K562 (cell line): Measurements from ENCODE around the gene VIPR2. TPM values are rescaled to one million over a fixed set of nuclear protein-coding genes. Genes with fewer than 3 reads are reported as not detected.

ENCODE experiments used
- ATAC-seq: fragments of 200-7000 bp; cut with Tn5 transposase; 3 replicates; pipeline ENCODE4 v1.9.1; 2020; ENCODE audit warnings: moderate library complexity
- BruUV-seq: library from RNA; stranded (reverse); fragments of 400-500 nt; replicated peaks from 2 replicates; lab custom pipeline; 2021; lab: Mats Ljungman, UMichigan
- CTCF ChIA-PET: fragments of 300-600 bp; formaldehyde crosslinking; extraction: SDS; loops from one replicate; lab custom pipeline; 2021; ENCODE audit warnings: low intra/inter-chr PET ratio; lab: Yijun Ruan, JAX
- POLR2A ChIA-PET: fragments of 300-600, 350-650 bp; sonication (Branson Sonifier 250); formaldehyde crosslinking; extraction: SDS; loops from one replicate; lab custom pipeline; 2021; ENCODE audit warnings: antibody characterized with exemption, inconsistent platforms; lab: Yijun Ruan, JAX
- DNase-seq, 4 experiments: peaks; one replicate each; pipeline versions ENCODE4 v3.0.0 to v3.0.0-alpha.2; 2011 to 2018; ENCODE audit warnings: low spot score in 3 of 4, mixed read lengths in 3 of 4; ENCODE audit errors: extremely low read depth in 1 of 4
- FAIRE-seq: peaks from 2 replicates; lab custom pipeline; 2011; peaks lifted over from hg19 to GRCh38; lab: Jason Lieb, UNC
- H2AFZ ChIP-seq: 2 replicates; pipeline ENCODE4 v1.6.0; 2011; ENCODE audit warnings: low read depth, low read length, control low read depth, inconsistent platforms
- H3K27ac ChIP-seq: fragments of 200-600 bp; 3 replicates; pipeline ENCODE4 v1.8.0; 2011; ENCODE audit warnings: low read depth, mild to moderate bottlenecking, control low read depth, inconsistent platforms, low read length, moderate library complexity, mixed read lengths; ENCODE audit errors: extremely low read depth
- H3K27me3 ChIP-seq, 2 experiments: fragments of 300-600 bp in 1 of 2; 2 replicates in 1 of 2; 3 replicates in 1 of 2; pipeline versions ENCODE4 v1.6.0 to v1.8.0; 2011; ENCODE audit warnings: inconsistent platforms in 2 of 2, low read length in 2 of 2, mild to moderate bottlenecking in 1 of 2, mixed read lengths in 1 of 2, moderate library complexity in 1 of 2; ENCODE audit not compliant: control insufficient read depth in 2 of 2, insufficient read depth in 2 of 2
- H3K36me3 ChIP-seq: fragments of 300-600 bp; 3 replicates; pipeline ENCODE4 v1.8.0; 2011; ENCODE audit warnings: mild to moderate bottlenecking, low read length, inconsistent platforms; ENCODE audit not compliant: control insufficient read depth, insufficient read depth
- H3K4me1 ChIP-seq, 2 experiments: fragments of 200-600 bp in 1 of 2; replicated peaks in 1 of 2; 2 replicates in 1 of 2; 3 replicates in 1 of 2; pipeline versions ENCODE4 v1.5.1 to v1.8.0; 2011; ENCODE audit warnings: inconsistent platforms in 2 of 2, low read length in 2 of 2, mild to moderate bottlenecking in 1 of 2, mixed read lengths in 1 of 2, moderate library complexity in 1 of 2; ENCODE audit not compliant: control insufficient read depth in 2 of 2, insufficient read depth in 2 of 2
- H3K4me2 ChIP-seq: 2 replicates; pipeline ENCODE4 v1.6.1; 2011; ENCODE audit warnings: low read length, control low read depth, inconsistent platforms, mixed read lengths; ENCODE audit not compliant: insufficient read depth
- H3K4me3 ChIP-seq: fragments of 200-600 bp; sonication (generic), shearing (Covaris generic); 2 replicates; pipeline ENCODE4 v1.5.1; 2016; ENCODE audit warnings: control low read depth, inconsistent platforms
- H3K79me2 ChIP-seq: fragments of 200-600 bp; 3 replicates; pipeline ENCODE4 v1.8.0; 2011; ENCODE audit warnings: low read length, inconsistent platforms; ENCODE audit not compliant: control insufficient read depth, insufficient read depth
- H3K9ac ChIP-seq, 2 experiments: 2 replicates each; pipeline versions ENCODE4 v1.6.0 to v1.6.1; 2011; ENCODE audit warnings: low read depth in 2 of 2, low read length in 2 of 2, control low read depth in 1 of 2, inconsistent platforms in 1 of 2, mild to moderate bottlenecking in 1 of 2, mixed read lengths in 1 of 2; ENCODE audit not compliant: insufficient read depth in 1 of 2
- H3K9me1 ChIP-seq: one replicate; pipeline ENCODE4 v1.6.0; 2011; ENCODE audit warnings: inconsistent platforms, mild to moderate bottlenecking, low read length, moderate library complexity; ENCODE audit not compliant: control insufficient read depth, insufficient read depth
- H3K9me3 ChIP-seq: replicated peaks from 2 replicates; pipeline ENCODE4 v1.5.1; 2011; ENCODE audit warnings: low read depth, low read length, inconsistent platforms; ENCODE audit not compliant: control insufficient read depth, insufficient read depth
- H4K20me1 ChIP-seq: replicated peaks from 2 replicates; pipeline ENCODE4 v1.6.1; 2011; ENCODE audit warnings: low read length, inconsistent platforms, mixed read lengths; ENCODE audit not compliant: control insufficient read depth, insufficient read depth
- BCLAF1 ChIP-seq, 2 experiments: fragments of 450-650 bp in 1 of 2; IDR thresholded peaks; 2 replicates each; pipeline ENCODE4 v1.6.1; 2011 to 2017; ENCODE audit warnings: low read depth in 2 of 2, antibody characterized with exemption in 1 of 2, borderline replicate concordance in 1 of 2, low read length in 1 of 2, mild to moderate bottlenecking in 1 of 2, mixed read lengths in 1 of 2; ENCODE audit not compliant: control insufficient read depth in 1 of 2
- CREM ChIP-seq: IDR thresholded peaks from 2 replicates; pipeline ENCODE4 v1.6.1; 2014; ENCODE audit warnings: antibody characterized with exemption, low read depth
- GTF2F1 ChIP-seq: IDR thresholded peaks from 2 replicates; pipeline ENCODE4 v1.6.1; 2011; ENCODE audit warnings: low read depth, low read length, improper control_type of control experiment
- MYNN ChIP-seq, 2 experiments: sonication (generic); formaldehyde crosslinking in 1 of 2; IDR thresholded peaks; 2 replicates each; pipeline versions ENCODE4 v1.5.0 to v1.6.1; 2016 to 2020; ENCODE audit warnings: antibody characterized with exemption in 1 of 2, missing genetic modification reagents in 1 of 2
- POU5F1 ChIP-seq: fragments of 150-350 bp; IDR thresholded peaks from 2 replicates; pipeline ENCODE4 v1.6.1; 2014; ENCODE audit warnings: borderline replicate concordance, low read length, low read depth, mild to moderate bottlenecking; ENCODE audit not compliant: partially characterized antibody
- ZNF133 ChIP-seq: fragments of 250-450 bp; sonication (Bioruptor Pico); IDR thresholded peaks from 2 replicates; pipeline ENCODE4 v1.4.0; 2020; ENCODE audit warnings: mild to moderate bottlenecking
- ZNF507 ChIP-seq: conservative IDR thresholded peaks from 2 replicates; pipeline ENCODE4 v1.6.1; 2017; ENCODE audit warnings: missing genetic modification characterization, missing compliant biosample characterization
- ZNF586 ChIP-seq: fragments of 450-650 bp; formaldehyde crosslinking; conservative IDR thresholded peaks from 2 replicates; pipeline ENCODE4 v1.4.0; 2020; ENCODE audit warnings: mild to moderate bottlenecking, moderate library complexity
- WGBS: fragments of 100-300 bp; shearing (Covaris generic); methylation state at CpG from one replicate; pipeline ENCODE4 v1.1.6; 2016; ENCODE audit warnings: low coverage, mixed read lengths; ENCODE audit not compliant: insufficient coverage; ENCODE audit errors: missing lambda C conversion rate; 5-methylcytosine and 5-hydroxymethylcytosine counted together
- in situ Hi-C: fragments of 300-500 bp; cut with MboI; formaldehyde crosslinking; loops from 4 replicates; pipeline ENCODE4 v1.15.0; 2018; ENCODE audit warnings: inconsistent platforms, mixed read lengths
- intact Hi-C: fragments of 100-400 bp; cut with micrococcal nuclease; formaldehyde crosslinking; loops from 2 replicates; pipeline ENCODE4 v1.14.2; 2022
- polyA plus RNA-seq, 8 experiments: library from polyadenylated mRNA; depleted of rRNA in 4 of 8; stranded (reverse) in 5 of 8; unstranded in 3 of 8; fragments of >200 nt; fragmentation: Nextera tagmentation in 2 of 8; fragmentation: Illumina TruSeq in 1 of 8; extraction: Ambion mirVana in 2 of 8; extraction: Trizol in 1 of 8; gene quantifications; 2 replicates each; pipeline versions ENCODE4 v1.2.1 to v1.2.3, GENCODE V29; 2011 to 2014; ENCODE audit warnings: inconsistent platforms in 1 of 8, missing spikeins in 1 of 8
- total RNA-seq, 7 experiments: library from RNA; depleted of rRNA in 6 of 7; stranded (reverse); fragments of >200 nt in 6 of 7; fragmentation: Illumina TruSeq in 2 of 7; extraction: Trizol in 2 of 7; gene quantifications; 2 replicates each; pipeline versions ENCODE4 v1.2.1 to v1.2.3, GENCODE V29; 2011 to 2021; ENCODE audit warnings: low replicate concordance in 1 of 7
- TF ChIP-seq, protein P1 (sequence below): sonication (generic); formaldehyde crosslinking; IDR thresholded peaks from 2 replicates; pipeline ENCODE4 v1.8.0; 2022; ENCODE audit warnings: mild to moderate bottlenecking, missing genetic modification reagents
- TF ChIP-seq, protein P2 (sequence below), 2 experiments: fragments of 450-650 bp; conservative IDR thresholded peaks; 2 replicates each; pipeline ENCODE4 v1.6.1; 2017; ENCODE audit warnings: mild to moderate bottlenecking in 2 of 2, moderate library complexity in 2 of 2
- TF ChIP-seq, protein P3 (sequence below): sonication (generic); formaldehyde crosslinking; IDR thresholded peaks from 2 replicates; pipeline ENCODE4 v1.8.0; 2022; ENCODE audit warnings: mild to moderate bottlenecking, missing genetic modification reagents

VIPR2 gene
- total and polyA plus RNA-seq, 9 of the 15 experiments (the other 6 are each of a cell fraction or from before 2014, with no cell fraction given), result 0.04 TPM; not detected in 8

DNA sequence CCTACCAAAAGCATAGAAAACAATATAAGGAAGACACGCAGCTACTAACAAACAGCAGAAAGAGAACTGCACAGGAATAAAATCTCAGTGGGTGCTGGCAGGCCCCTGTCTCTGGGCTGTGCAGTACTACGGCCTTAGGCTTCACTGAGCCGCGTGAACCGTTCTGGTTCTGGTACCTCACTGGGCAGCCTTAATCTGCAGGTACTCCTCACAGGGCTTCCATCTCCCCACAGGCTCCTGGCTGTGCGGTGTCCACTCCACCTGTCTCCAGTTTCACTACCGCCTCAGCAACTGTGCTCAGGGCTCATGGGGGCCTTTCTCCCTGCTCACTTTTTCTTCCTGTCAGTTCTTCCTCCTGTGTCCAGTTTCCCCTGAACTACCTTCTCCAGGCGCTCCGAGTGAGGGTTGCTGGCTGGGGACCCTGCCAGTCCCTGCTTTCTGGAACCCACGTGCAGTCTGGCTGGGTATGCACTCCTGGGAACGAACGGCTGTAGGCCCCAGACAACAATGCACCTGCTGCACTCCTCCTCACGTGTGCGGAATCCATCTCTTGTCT is 75.7 kb downstream of the VIPR2 start:
- in situ Hi-C loops, result no loop called here
- TF ChIP-seq POU5F1, result no peak
- TF ChIP-seq ZNF586 (CRISPR knock-in tag), result no peak
- no peak for TF ChIP-seq ZNF133 (CRISPR knock-in tag)
- TF ChIP-seq BCLAF1 (IDR thresholded peaks at IDR 0.05; ENCODE audit: borderline replicate concordance in 1 of 2, control insufficient read depth in 1 of 2, low read depth in 2 of 2, low read length in 1 of 2), result no peak
- no peak for TF ChIP-seq GTF2F1
- no peak for TF ChIP-seq CREM
- TF ChIP-seq, protein P1, sequence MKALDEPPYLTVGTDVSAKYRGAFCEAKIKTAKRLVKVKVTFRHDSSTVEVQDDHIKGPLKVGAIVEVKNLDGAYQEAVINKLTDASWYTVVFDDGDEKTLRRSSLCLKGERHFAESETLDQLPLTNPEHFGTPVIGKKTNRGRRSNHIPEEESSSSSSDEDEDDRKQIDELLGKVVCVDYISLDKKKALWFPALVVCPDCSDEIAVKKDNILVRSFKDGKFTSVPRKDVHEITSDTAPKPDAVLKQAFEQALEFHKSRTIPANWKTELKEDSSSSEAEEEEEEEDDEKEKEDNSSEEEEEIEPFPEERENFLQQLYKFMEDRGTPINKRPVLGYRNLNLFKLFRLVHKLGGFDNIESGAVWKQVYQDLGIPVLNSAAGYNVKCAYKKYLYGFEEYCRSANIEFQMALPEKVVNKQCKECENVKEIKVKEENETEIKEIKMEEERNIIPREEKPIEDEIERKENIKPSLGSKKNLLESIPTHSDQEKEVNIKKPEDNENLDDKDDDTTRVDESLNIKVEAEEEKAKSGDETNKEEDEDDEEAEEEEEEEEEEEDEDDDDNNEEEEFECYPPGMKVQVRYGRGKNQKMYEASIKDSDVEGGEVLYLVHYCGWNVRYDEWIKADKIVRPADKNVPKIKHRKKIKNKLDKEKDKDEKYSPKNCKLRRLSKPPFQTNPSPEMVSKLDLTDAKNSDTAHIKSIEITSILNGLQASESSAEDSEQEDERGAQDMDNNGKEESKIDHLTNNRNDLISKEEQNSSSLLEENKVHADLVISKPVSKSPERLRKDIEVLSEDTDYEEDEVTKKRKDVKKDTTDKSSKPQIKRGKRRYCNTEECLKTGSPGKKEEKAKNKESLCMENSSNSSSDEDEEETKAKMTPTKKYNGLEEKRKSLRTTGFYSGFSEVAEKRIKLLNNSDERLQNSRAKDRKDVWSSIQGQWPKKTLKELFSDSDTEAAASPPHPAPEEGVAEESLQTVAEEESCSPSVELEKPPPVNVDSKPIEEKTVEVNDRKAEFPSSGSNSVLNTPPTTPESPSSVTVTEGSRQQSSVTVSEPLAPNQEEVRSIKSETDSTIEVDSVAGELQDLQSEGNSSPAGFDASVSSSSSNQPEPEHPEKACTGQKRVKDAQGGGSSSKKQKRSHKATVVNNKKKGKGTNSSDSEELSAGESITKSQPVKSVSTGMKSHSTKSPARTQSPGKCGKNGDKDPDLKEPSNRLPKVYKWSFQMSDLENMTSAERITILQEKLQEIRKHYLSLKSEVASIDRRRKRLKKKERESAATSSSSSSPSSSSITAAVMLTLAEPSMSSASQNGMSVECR (CRISPR knock-in tag), result no peak
- TF ChIP-seq, protein P2, sequence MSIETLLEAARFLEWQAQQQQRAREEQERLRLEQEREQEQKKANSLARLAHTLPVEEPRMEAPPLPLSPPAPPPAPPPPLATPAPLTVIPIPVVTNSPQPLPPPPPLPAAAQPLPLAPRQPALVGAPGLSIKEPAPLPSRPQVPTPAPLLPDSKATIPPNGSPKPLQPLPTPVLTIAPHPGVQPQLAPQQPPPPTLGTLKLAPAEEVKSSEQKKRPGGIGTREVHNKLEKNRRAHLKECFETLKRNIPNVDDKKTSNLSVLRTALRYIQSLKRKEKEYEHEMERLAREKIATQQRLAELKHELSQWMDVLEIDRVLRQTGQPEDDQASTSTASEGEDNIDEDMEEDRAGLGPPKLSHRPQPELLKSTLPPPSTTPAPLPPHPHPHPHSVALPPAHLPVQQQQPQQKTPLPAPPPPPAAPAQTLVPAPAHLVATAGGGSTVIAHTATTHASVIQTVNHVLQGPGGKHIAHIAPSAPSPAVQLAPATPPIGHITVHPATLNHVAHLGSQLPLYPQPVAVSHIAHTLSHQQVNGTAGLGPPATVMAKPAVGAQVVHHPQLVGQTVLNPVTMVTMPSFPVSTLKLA (conservative IDR thresholded peaks at IDR 0.05), result no peak
- TF ChIP-seq MYNN (IDR thresholded peaks at IDR 0.05), result no peak
- no peak for TF ChIP-seq MYNN (CRISPR knock-in tag; IDR thresholded peaks at IDR 0.05)
- TF ChIP-seq ZNF507, result no peak
- TF ChIP-seq, protein P3, sequence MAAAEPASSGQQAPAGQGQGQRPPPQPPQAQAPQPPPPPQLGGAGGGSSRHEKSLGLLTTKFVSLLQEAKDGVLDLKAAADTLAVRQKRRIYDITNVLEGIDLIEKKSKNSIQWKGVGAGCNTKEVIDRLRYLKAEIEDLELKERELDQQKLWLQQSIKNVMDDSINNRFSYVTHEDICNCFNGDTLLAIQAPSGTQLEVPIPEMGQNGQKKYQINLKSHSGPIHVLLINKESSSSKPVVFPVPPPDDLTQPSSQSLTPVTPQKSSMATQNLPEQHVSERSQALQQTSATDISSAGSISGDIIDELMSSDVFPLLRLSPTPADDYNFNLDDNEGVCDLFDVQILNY (CRISPR knock-in tag), result no peak

More for the DNA sequence above, 75.7 kb downstream of the VIPR2 start:
- 0 out of 2 replicates have a peak, but pooled peaks cover 2% of the 10 kb centered on the region for H4K20me1 ChIP-seq
- peaks cover 0 to 10% of the 10 kb centered on the region in 2 experiments; a peak in 1 of 5 replicates for H3K4me1 ChIP-seq
- POLR2A ChIA-PET, result no interaction called here
- no peak overlapping the region for H3K4me3 ChIP-seq
- 2% methylated on average over 14 of the region's 14 CpGs for WGBS
- BruUV-seq, result no TSS peak
- DNase-seq (no peak), ATAC-seq (peak; percentile 16; the same call in 2 of the 3 replicates), FAIRE-seq (no peak)
- no peaks in the 10 kb centered on the region for H3K9me3 ChIP-seq
- H3K36me3 ChIP-seq, result no peaks in the 10 kb centered on the region
- no peak overlapping the region for H3K4me2 ChIP-seq
- no peak overlapping the region for H2AFZ ChIP-seq
- H3K27me3 ChIP-seq, result peaks cover 73 to 81% of the 10 kb centered on the region in 2 experiments
- intact Hi-C loops, result no loop called here
- H3K27ac ChIP-seq, result no peak overlapping the region
- H3K9me1 ChIP-seq, result no peaks in the 10 kb centered on the region
- no peak overlapping the region for H3K9ac ChIP-seq
- CTCF ChIA-PET, result no interaction called here
- no peaks in the 10 kb centered on the region for H3K79me2 ChIP-seq
